IMR-90 (cell line): Measurements from ENCODE around the gene PACS1.

Source experiments
- BHLHE40 ChIP-seq: fragments of 150-350 bp; IDR thresholded peaks from 2 replicates; pipeline ENCODE4 v1.6.1; 2016; ENCODE audit warnings: mild to moderate bottlenecking, low read depth, low read length
- CTCF ChIP-seq: conservative IDR thresholded peaks from 2 replicates; pipeline ENCODE4 v1.5.1; 2012; ENCODE audit warnings: mild to moderate bottlenecking, low read depth, low read length, improper control_type of control experiment
- ELK1 ChIP-seq: fragments of 150-350 bp; IDR thresholded peaks from 2 replicates; pipeline ENCODE4 v1.6.1; 2016; ENCODE audit warnings: low read depth, mild to moderate bottlenecking, low read length, moderate library complexity, borderline replicate concordance
- FOS ChIP-seq: fragments of 150-350 bp; IDR thresholded peaks from 2 replicates; pipeline ENCODE4 v1.6.1; 2016; ENCODE audit warnings: low read depth, low read length
- MAFK ChIP-seq: IDR thresholded peaks from 2 replicates; pipeline ENCODE4 v1.6.1; 2012; ENCODE audit warnings: low read depth, low read length, improper control_type of control experiment
- MAZ ChIP-seq: IDR thresholded peaks from 2 replicates; pipeline ENCODE4 v1.6.1; 2012; ENCODE audit warnings: low read depth, mild to moderate bottlenecking, low read length, improper control_type of control experiment, moderate library complexity, borderline replicate concordance
- POLR2A ChIP-seq: IDR thresholded peaks from 2 replicates; pipeline ENCODE4 v1.6.1; 2012; ENCODE audit warnings: mild to moderate bottlenecking, low read depth, low read length
- RAD21 ChIP-seq: IDR thresholded peaks from 2 replicates; pipeline ENCODE4 v1.6.1; 2012; ENCODE audit warnings: low read length, improper control_type of control experiment
- RCOR1 ChIP-seq: IDR thresholded peaks from 2 replicates; pipeline ENCODE4 v1.6.1; 2012; ENCODE audit warnings: mild to moderate bottlenecking, low read length, improper control_type of control experiment; ENCODE audit not compliant: insufficient replicate concordance
- RFX5 ChIP-seq: IDR thresholded peaks from 2 replicates; pipeline ENCODE4 v1.8.0; 2012; ENCODE audit warnings: low read depth, mild to moderate bottlenecking, low read length, moderate library complexity
- SMC3 ChIP-seq: fragments of 150-350 bp; IDR thresholded peaks from 2 replicates; pipeline ENCODE4 v1.6.1; 2016; ENCODE audit warnings: low read depth, mild to moderate bottlenecking, antibody characterized with exemption, low read length, moderate library complexity
- USF2 ChIP-seq: fragments of 150-350 bp; IDR thresholded peaks from 2 replicates; pipeline ENCODE4 v1.6.1; 2017; ENCODE audit warnings: mild to moderate bottlenecking, antibody characterized with exemption, low read length, low read depth

GRCh38 chr11:66262191-66262590, 192.1 kb downstream of the PACS1 start:
- no peak for TF ChIP-seq CTCF
- TF ChIP-seq POLR2A, result no peak
- TF ChIP-seq MAFK, result no peak
- TF ChIP-seq USF2, result no peak
- no peak for TF ChIP-seq BHLHE40
- no peak for TF ChIP-seq RAD21
- TF ChIP-seq MAZ, result no peak
- TF ChIP-seq RCOR1, result no peak
- no peak for TF ChIP-seq FOS
- no peak for TF ChIP-seq ELK1
- no peak for TF ChIP-seq SMC3
- no peak for TF ChIP-seq RFX5
